AG09309 (cell line): ENCODE results near the gene NDUFS6.

Source experiments
- DNase-seq: peaks from one replicate; pipeline ENCODE4 v3.0.0-alpha.2; 2010; ENCODE audit warnings: low read depth
- H3K4me3 ChIP-seq: 2 replicates; pipeline ENCODE4 v1.5.1; 2011; ENCODE audit warnings: mild to moderate bottlenecking, low read depth, low read length, moderate library complexity; ENCODE audit not compliant: control insufficient read depth
- CTCF ChIP-seq: IDR thresholded peaks from 2 replicates; pipeline ENCODE4 v1.5.1; 2011; ENCODE audit warnings: mild to moderate bottlenecking, low read depth, low read length, inconsistent platforms; ENCODE audit not compliant: insufficient read depth, control insufficient read depth; ENCODE audit errors: missing control alignments

NDUFS6 gene

DNA sequence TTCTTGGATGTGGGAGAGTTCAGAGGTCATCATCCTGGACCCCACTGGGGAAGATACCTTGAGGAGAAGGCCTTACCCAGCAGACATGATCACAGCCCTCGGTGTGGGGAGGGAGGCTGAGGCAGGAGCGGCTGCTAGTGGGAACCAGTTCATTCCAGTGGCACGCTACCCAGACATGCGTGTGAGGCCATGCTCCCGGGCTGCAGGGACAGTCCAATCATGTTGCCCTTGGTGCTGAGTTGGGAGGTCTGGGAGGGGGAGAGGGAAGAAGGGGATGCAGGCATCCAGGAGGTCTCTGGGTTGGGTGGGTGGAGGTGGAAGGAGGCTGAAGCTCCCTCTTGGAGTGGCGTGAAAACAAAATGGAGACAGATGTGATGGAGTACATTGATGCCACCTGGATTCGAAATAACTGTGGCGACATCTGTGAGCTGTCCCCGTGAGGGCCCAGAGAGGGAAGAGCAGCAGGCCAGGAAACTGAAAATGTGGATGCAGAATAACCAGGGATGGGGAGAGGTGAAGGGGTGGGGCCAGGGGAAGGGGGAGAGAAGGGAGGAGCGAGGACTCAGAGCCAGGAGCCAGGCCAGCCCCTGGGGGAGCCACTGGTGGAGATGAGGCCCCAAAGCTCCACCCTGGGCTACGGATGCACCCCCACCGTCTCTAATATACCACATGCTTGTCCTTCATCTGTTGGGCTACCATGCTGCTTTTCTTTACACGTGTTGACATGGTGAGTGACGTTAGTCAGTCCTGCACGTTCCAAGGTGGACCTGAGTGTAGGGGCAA is 16.2 kb downstream of the NDUFS6 start:
- TF ChIP-seq CTCF, result no peak
- DNase-seq, result no peak
- no peak overlapping the region for H3K4me3 ChIP-seq

- H3K4me3 ChIP-seq, result no peak overlapping the region
- no peak for TF ChIP-seq CTCF
- DNase-seq, result no peak
Observed at GRCh38 chr5:1818784-1819183, 17.6 kb downstream of the NDUFS6 start.

DNA sequence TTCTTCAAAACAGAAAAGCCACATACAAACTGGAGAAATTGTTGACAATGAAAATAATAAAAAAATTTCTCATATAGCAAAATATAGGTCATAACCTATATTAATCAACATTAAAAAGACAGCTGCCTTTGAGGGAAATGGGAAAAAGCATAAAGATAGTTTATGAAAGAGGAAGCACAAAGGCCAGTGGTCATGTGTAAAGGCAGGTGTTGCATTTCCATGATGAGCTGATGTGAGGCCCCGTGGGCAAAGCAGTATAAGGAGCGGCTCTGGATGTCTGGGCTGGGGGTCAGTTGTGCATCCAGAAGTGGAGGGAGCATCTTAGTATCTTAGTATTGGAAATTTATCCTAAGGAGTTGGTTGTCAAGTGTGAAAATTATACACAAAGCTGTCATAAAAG is 18.3 kb downstream of the NDUFS6 start:
- H3K4me3 ChIP-seq, result no peak overlapping the region
- no peak for DNase-seq
- TF ChIP-seq CTCF, result no peak

DNA sequence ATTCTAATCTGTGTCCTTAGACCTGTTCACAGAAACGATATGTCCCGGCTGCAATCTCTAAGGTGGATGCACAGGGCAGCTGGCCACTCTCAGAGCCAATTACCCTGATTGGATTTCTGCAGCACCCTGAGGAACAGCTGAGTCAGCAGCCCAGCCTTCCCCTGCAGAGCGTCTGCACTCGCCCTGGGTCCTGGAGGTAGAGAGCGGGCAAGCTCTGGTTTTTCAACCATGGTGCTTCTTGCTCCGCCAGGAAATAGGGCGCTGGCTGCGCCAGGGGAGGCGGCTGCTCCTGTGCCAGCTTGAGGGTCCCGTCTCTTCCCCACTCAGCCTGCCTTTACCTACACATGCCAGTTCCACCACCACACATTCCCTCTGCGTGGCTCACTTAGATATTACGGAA is 19.2 kb downstream of the NDUFS6 start:
- no peak for DNase-seq

GRCh38 chr5:1820926-1821325 is 19.7 kb downstream of the NDUFS6 start:
- H3K4me3 ChIP-seq, result no peak overlapping the region
- TF ChIP-seq CTCF, result no peak
- no peak for DNase-seq

More for the DNA sequence above, 19.2 kb downstream of the NDUFS6 start:
- TF ChIP-seq CTCF, result no peak
- H3K4me3 ChIP-seq, result no peak overlapping the region

GRCh38 chr5:1821862-1822261 is 20.7 kb downstream of the NDUFS6 start:
- DNase-seq, result no peak
- no peak overlapping the region for H3K4me3 ChIP-seq
- no peak for TF ChIP-seq CTCF

- TF ChIP-seq CTCF, result no peak
- H3K4me3 ChIP-seq, result no peak overlapping the region
- no peak for DNase-seq
Observed at GRCh38 chr5:1823381-1824034, 22.3 kb downstream of the NDUFS6 start.
